ENCODE measurements around the gene HDAC5.

HDAC5 gene

GRCh38 chr17:44085908-44086307, 37.5 kb downstream of the HDAC5 start:
- POLR2A ChIA-PET, result interaction anchor here (1.1 to 2.1 kb wide), 3 partner anchors 14 to 30 kb away, joined by 3 to 7 read pairs (median 4); partner anchors contain the start of gene LSM12
- CTCF ChIA-PET, result interaction anchor here (0.6 to 8.1 kb wide), 10 partner anchors 10 to 649 kb away, joined by 3 to 98 read pairs (median 4); partner anchors contain the start of gene HDAC5
- peaks cover 10% of the 10 kb centered on the region for H3K4me1 ChIP-seq (ENCODE audit: control insufficient read depth, insufficient read depth, low read length)
- H3K36me3 ChIP-seq (ENCODE audit: control insufficient read depth in 2 of 2, insufficient read depth in 1 of 2, low read length in 2 of 2), result peaks cover 8 to 50% of the 10 kb centered on the region in 2 experiments; a peak in 2 of 3 replicates
- no peaks in the 10 kb centered on the region for H3K9me3 ChIP-seq (ENCODE audit: control insufficient read depth, insufficient read depth, low read depth, low read length)
- H3K4me3 ChIP-seq (ENCODE audit: low read depth, low read length), result no peak overlapping the region
- TF ChIP-seq ZBTB10 (tag by site-specific recombination; IDR thresholded peaks at IDR 0.05) (no peak), ZNF350 (tag by site-specific recombination; IDR thresholded peaks at IDR 0.05) (no peak), ZNF394 (tag by site-specific recombination; IDR thresholded peaks at IDR 0.05; ENCODE audit: borderline replicate concordance) (no peak), ZXDB (tag by site-specific recombination; IDR thresholded peaks at IDR 0.05) (no peak), SETDB1 (IDR thresholded peaks at IDR 0.05; ENCODE audit: insufficient read length, low read length) (no peak), ZNF571 (tag by site-specific recombination; IDR thresholded peaks at IDR 0.05) (no peak), ZNF19 (tag by site-specific recombination; IDR thresholded peaks at IDR 0.05; ENCODE audit: low read depth) (no peak), ZNF645 (tag by site-specific recombination; IDR thresholded peaks at IDR 0.05) (no peak), HOXC10 (CRISPR knock-in tag; IDR thresholded peaks at IDR 0.05) (no peak), ZNF391 (tag by site-specific recombination; IDR thresholded peaks at IDR 0.05; ENCODE audit: borderline replicate concordance, low read depth) (no peak), OSR2 (tag by site-specific recombination; IDR thresholded peaks at IDR 0.05) (no peak), GLI4 (tag by site-specific recombination; IDR thresholded peaks at IDR 0.05) (no peak), MEIS1 (CRISPR knock-in tag; IDR thresholded peaks at IDR 0.05; ENCODE audit: borderline replicate concordance) (no peak), GLIS2 (tag by site-specific recombination; IDR thresholded peaks at IDR 0.05) (no peak), INSM2 (tag by site-specific recombination; IDR thresholded peaks at IDR 0.05) (no peak), RBAK (tag by site-specific recombination; IDR thresholded peaks at IDR 0.05) (no peak)
- no peak overlapping the region; the same call in 1 of the 2 replicates for H3K27ac ChIP-seq (ENCODE audit: extremely low read depth, low read depth, low read length)

- peaks cover 8 to 58% of the 10 kb centered on the region in 2 experiments; a peak in 2 of 3 replicates for H3K36me3 ChIP-seq (ENCODE audit: control insufficient read depth in 2 of 2, insufficient read depth in 1 of 2, low read length in 2 of 2)
- H3K4me1 ChIP-seq (ENCODE audit: control insufficient read depth, insufficient read depth, low read length), result peaks cover 10% of the 10 kb centered on the region
- H3K9me3 ChIP-seq (ENCODE audit: control insufficient read depth, insufficient read depth, low read depth, low read length), result no peaks in the 10 kb centered on the region
- H3K4me3 ChIP-seq (ENCODE audit: low read depth, low read length), result no peak overlapping the region
- ChIA-PET CTCF (interaction anchor here (0.6 to 8.1 kb wide), 14 partner anchors 11 to 188 kb away, joined by 3 to 98 read pairs (median 5); partner anchors contain the start of gene HDAC5), POLR2A (interaction anchor here (0.6 to 2.0 kb wide), 5 partner anchors 22 to 39 kb away, joined by 3 to 6 read pairs (median 4); partner anchors contain the start of gene HDAC5)
- H3K27ac ChIP-seq (ENCODE audit: extremely low read depth, low read depth, low read length), result no peak overlapping the region
- TF ChIP-seq ZNF530 (tag by site-specific recombination; IDR thresholded peaks at IDR 0.05; ENCODE audit: low read depth) (no peak), ZNF10 (tag by site-specific recombination; IDR thresholded peaks at IDR 0.05) (no peak), ZNF350 (tag by site-specific recombination; IDR thresholded peaks at IDR 0.05) (no peak), ZNF610 (tag by site-specific recombination; IDR thresholded peaks at IDR 0.05; ENCODE audit: borderline replicate concordance) (no peak), ZBTB11 (tag by site-specific recombination; conservative IDR thresholded peaks at IDR 0.05; ENCODE audit: low read depth) (no peak), ZNF133 (tag by site-specific recombination; IDR thresholded peaks at IDR 0.05) (no peak), CTCF (tag by site-specific recombination; IDR thresholded peaks at IDR 0.05) (no peak), ZNF114 (tag by site-specific recombination; IDR thresholded peaks at IDR 0.05) (no peak)
Measured at GRCh38 chr17:44084921-44085320, 38.5 kb downstream of the HDAC5 start.
